ENCODE data around the gene MAP1LC3A. TPM values are rescaled to one million over a fixed set of nuclear protein-coding genes. Genes with fewer than 3 reads are reported as not detected.

MAP1LC3A gene
- total RNA-seq, 3 donors from 2014 or later = 0.55 to 1.3 (median 1.2) TPM

GRCh38 chr20:34581341-34582184, 23.0 kb downstream of the MAP1LC3A start:
- H3K27me3 Mint-ChIP-seq (ENCODE audit: low read depth) = no peaks in the 10 kb centered on the region
- H3K4me1 Mint-ChIP-seq (ENCODE audit: low read depth) = peaks cover 26% of the 10 kb centered on the region
- no peak overlapping the region for H3K4me3 Mint-ChIP-seq
- DNase-seq (no peak), ATAC-seq (peak; percentile 76 to 84)
- peaks cover 19% of the 10 kb centered on the region for H3K36me3 Mint-ChIP-seq (ENCODE audit: insufficient read depth)
- H3K9me3 Mint-ChIP-seq = no peaks in the 10 kb centered on the region

- DNase-seq (no peak), ATAC-seq (no peak)
- no peak overlapping the region for H3K4me3 Mint-ChIP-seq
- H3K27me3 Mint-ChIP-seq (ENCODE audit: low read depth) = no peaks in the 10 kb centered on the region
- H3K36me3 Mint-ChIP-seq (ENCODE audit: insufficient read depth) = peaks cover 22% of the 10 kb centered on the region
- H3K9me3 Mint-ChIP-seq = no peaks in the 10 kb centered on the region
- peaks cover 26% of the 10 kb centered on the region for H3K4me1 Mint-ChIP-seq (ENCODE audit: low read depth)
Observed at GRCh38 chr20:34582221-34582620, 23.7 kb downstream of the MAP1LC3A start.

GRCh38 chr20:34582911-34583310, 24.4 kb downstream of the MAP1LC3A start:
- Mint-ChIP-seq H3K27me3 (ENCODE audit: low read depth) (no peaks in the 10 kb centered on the region), H3K9me3 (no peaks in the 10 kb centered on the region)

GRCh38 chr20:34583544-34583943, 25.0 kb downstream of the MAP1LC3A start:
- Mint-ChIP-seq H3K27me3 (ENCODE audit: low read depth) (no peaks in the 10 kb centered on the region), H3K9me3 (no peaks in the 10 kb centered on the region), H3K36me3 (ENCODE audit: insufficient read depth) (peaks cover 24% of the 10 kb centered on the region), H3K4me1 (ENCODE audit: low read depth) (peaks cover 26% of the 10 kb centered on the region), H3K4me3 (no peak overlapping the region)
- ATAC-seq = no peak
- DNase-seq = no peak

More at GRCh38 chr20:34582911-34583310, 24.4 kb downstream of the MAP1LC3A start:
- DNase-seq (no peak), ATAC-seq (no peak)
- Mint-ChIP-seq H3K4me3 (no peak overlapping the region), H3K4me1 (ENCODE audit: low read depth) (peaks cover 26% of the 10 kb centered on the region), H3K36me3 (ENCODE audit: insufficient read depth) (peaks cover 28% of the 10 kb centered on the region)

GRCh38 chr20:34585019-34585418, 26.5 kb downstream of the MAP1LC3A start:
- ATAC-seq (no peak), DNase-seq (no peak)
- Mint-ChIP-seq H3K27me3 (ENCODE audit: low read depth) (no peaks in the 10 kb centered on the region), H3K36me3 (ENCODE audit: insufficient read depth) (peaks cover 23% of the 10 kb centered on the region), H3K4me3 (no peak overlapping the region), H3K4me1 (ENCODE audit: low read depth) (peaks cover 22% of the 10 kb centered on the region), H3K9me3 (no peaks in the 10 kb centered on the region)

- DNase-seq (no peak), ATAC-seq (no peak)
- no peaks in the 10 kb centered on the region for H3K9me3 Mint-ChIP-seq
- no peaks in the 10 kb centered on the region for H3K27me3 Mint-ChIP-seq (ENCODE audit: low read depth)
- H3K4me1 Mint-ChIP-seq (ENCODE audit: low read depth) = peaks cover 5% of the 10 kb centered on the region
- H3K4me3 Mint-ChIP-seq = no peak overlapping the region
- peaks cover 13% of the 10 kb centered on the region for H3K36me3 Mint-ChIP-seq (ENCODE audit: insufficient read depth)
Observed at GRCh38 chr20:34586488-34587163, 28.1 kb downstream of the MAP1LC3A start.

GRCh38 chr20:34595377-34596184, 37.1 kb downstream of the MAP1LC3A start:
- Mint-ChIP-seq H3K4me1 (ENCODE audit: low read depth) (no peaks in the 10 kb centered on the region), H3K36me3 (ENCODE audit: insufficient read depth) (peaks cover 5% of the 10 kb centered on the region), H3K27me3 (ENCODE audit: low read depth) (no peaks in the 10 kb centered on the region), H3K9me3 (no peaks in the 10 kb centered on the region), H3K4me3 (no peak overlapping the region)
- DNase-seq (no peak), ATAC-seq (no peak)

- H3K9me3 Mint-ChIP-seq = no peaks in the 10 kb centered on the region
- H3K27me3 Mint-ChIP-seq (ENCODE audit: low read depth) = no peaks in the 10 kb centered on the region
- H3K4me1 Mint-ChIP-seq (ENCODE audit: low read depth) = no peaks in the 10 kb centered on the region
- H3K36me3 Mint-ChIP-seq (ENCODE audit: insufficient read depth) = peaks cover 10% of the 10 kb centered on the region
- ATAC-seq (no peak), DNase-seq (no peak)
- no peak overlapping the region for H3K4me3 Mint-ChIP-seq
Observed at GRCh38 chr20:34600892-34601653, 42.6 kb downstream of the MAP1LC3A start.

GRCh38 chr20:34604980-34605788, 46.7 kb downstream of the MAP1LC3A start:
- DNase-seq (no peak), ATAC-seq (no peak)
- H3K4me3 Mint-ChIP-seq = no peak overlapping the region
- H3K4me1 Mint-ChIP-seq (ENCODE audit: low read depth) = peaks cover under 1% of the 10 kb centered on the region
- H3K9me3 Mint-ChIP-seq = no peaks in the 10 kb centered on the region
- peaks cover 14% of the 10 kb centered on the region for H3K36me3 Mint-ChIP-seq (ENCODE audit: insufficient read depth)
- no peaks in the 10 kb centered on the region for H3K27me3 Mint-ChIP-seq (ENCODE audit: low read depth)

- Mint-ChIP-seq H3K27me3 (ENCODE audit: low read depth) (no peaks in the 10 kb centered on the region), H3K9me3 (no peaks in the 10 kb centered on the region), H3K36me3 (ENCODE audit: insufficient read depth) (peaks cover 19% of the 10 kb centered on the region), H3K4me1 (ENCODE audit: low read depth) (peaks cover 2% of the 10 kb centered on the region), H3K4me3 (no peak overlapping the region)
- no peak for DNase-seq
- ATAC-seq = no peak
Observed at GRCh38 chr20:34607066-34607465, 48.5 kb downstream of the MAP1LC3A start.
